ENCODE results near the gene NPW. TPM values are rescaled to one million over a fixed set of nuclear protein-coding genes. Genes with fewer than 3 reads are reported as not detected.

NPW gene
- total and polyA plus RNA-seq, 2 donors (not counting 1 experiment from before 2014, with no cell fraction given) = 0.20 to 0.99 TPM

DNA sequence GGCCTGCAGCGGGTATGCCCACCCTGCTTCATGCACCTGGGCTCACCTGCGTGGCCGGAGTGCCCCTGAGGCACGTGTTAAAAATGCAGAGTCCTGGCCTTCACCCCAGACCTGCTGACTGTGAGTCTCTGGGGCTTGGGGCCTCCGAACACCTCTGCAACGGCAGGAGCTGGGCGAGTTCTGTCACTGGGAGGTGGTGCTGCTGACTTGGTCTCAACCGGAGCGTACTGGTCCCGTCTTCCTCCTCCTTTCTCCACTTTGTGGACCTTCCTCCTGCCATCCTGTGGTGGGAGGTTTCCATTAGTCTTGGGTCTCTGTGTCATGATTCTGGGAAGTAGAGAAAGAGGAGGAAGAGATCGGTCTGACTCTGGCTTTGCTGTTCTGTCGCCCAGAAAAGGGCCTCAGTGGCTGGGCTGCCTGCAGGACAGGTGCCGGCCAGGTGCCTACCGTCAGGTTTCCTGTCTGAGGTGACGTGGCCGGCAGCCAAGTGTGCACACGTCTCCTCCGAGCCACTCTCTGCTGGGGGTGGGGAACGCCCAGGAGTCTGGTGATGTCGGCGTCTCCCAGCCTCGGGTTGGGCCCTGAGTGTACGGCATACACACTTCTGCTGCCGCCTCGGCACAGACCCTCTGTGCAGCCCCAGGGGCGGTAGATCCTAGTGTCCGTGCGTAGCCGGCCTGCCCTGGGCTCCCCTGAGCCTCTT is 35.1 kb downstream of the NPW start:
- Histone ChIP-seq H3K4me2 (ENCODE audit: extremely low read depth, insufficient read depth, low read length) (no peak overlapping the region), H3K27ac (ENCODE audit: insufficient read depth, low read length) (no peak overlapping the region), H3K4me3 (replicated peaks in 1 of 4; ENCODE audit: control extremely low read depth in 1 of 4, insufficient read depth in 1 of 4, low read depth in 3 of 4, low read length in 4 of 4) (no peak overlapping the region), H3K4me1 (ENCODE audit: control insufficient read depth, extremely low read depth, insufficient read depth, low read length) (no peaks in the 10 kb centered on the region), H3K9me3 (ENCODE audit: control insufficient read depth, insufficient read depth, low read depth, low read length) (no peaks in the 10 kb centered on the region), H3K27me3 (ENCODE audit: control insufficient read depth, insufficient read depth, low read length) (no peaks in the 10 kb centered on the region), H3K9ac (ENCODE audit: insufficient read depth, low read length) (no peak overlapping the region), H3K36me3 (ENCODE audit: control insufficient read depth, insufficient read depth, low read length) (peaks cover 24% of the 10 kb centered on the region), H4K20me1 (ENCODE audit: control insufficient read depth, extremely low read depth, insufficient read depth, low read length) (no peaks in the 10 kb centered on the region), H2AFZ (ENCODE audit: low read length) (no peak overlapping the region), H3K79me2 (ENCODE audit: control insufficient read depth, insufficient read depth, low read length) (no peaks in the 10 kb centered on the region)
- DNase-seq (ENCODE audit: low read depth in 2 of 2) = no peak
- TF ChIP-seq CTCF (conservative IDR thresholded peaks at IDR 0.05 in 1 of 2, IDR thresholded peaks at IDR 0.05 in 1 of 2; ENCODE audit: low read depth in 1 of 2, low read length in 2 of 2) = no peak
- TF ChIP-seq EZH2 (IDR thresholded peaks at IDR 0.05; ENCODE audit: low read length, missing control alignments) = no peak

- Histone ChIP-seq H3K9ac (ENCODE audit: insufficient read depth, low read length) (no peak overlapping the region), H3K4me1 (ENCODE audit: control insufficient read depth, extremely low read depth, insufficient read depth, low read length) (no peaks in the 10 kb centered on the region), H3K4me3 (replicated peaks in 1 of 4; ENCODE audit: control extremely low read depth in 1 of 4, insufficient read depth in 1 of 4, low read depth in 3 of 4, low read length in 4 of 4) (no peak overlapping the region), H3K27me3 (ENCODE audit: control insufficient read depth, insufficient read depth, low read length) (no peaks in the 10 kb centered on the region), H3K4me2 (ENCODE audit: extremely low read depth, insufficient read depth, low read length) (no peak overlapping the region), H4K20me1 (ENCODE audit: control insufficient read depth, extremely low read depth, insufficient read depth, low read length) (no peaks in the 10 kb centered on the region), H3K79me2 (ENCODE audit: control insufficient read depth, insufficient read depth, low read length) (no peaks in the 10 kb centered on the region), H3K27ac (ENCODE audit: insufficient read depth, low read length) (no peak overlapping the region), H3K9me3 (ENCODE audit: control insufficient read depth, insufficient read depth, low read depth, low read length) (no peaks in the 10 kb centered on the region), H3K36me3 (ENCODE audit: control insufficient read depth, insufficient read depth, low read length) (peaks cover 37% of the 10 kb centered on the region), H2AFZ (ENCODE audit: low read length) (no peak overlapping the region)
- TF ChIP-seq EZH2 (IDR thresholded peaks at IDR 0.05; ENCODE audit: low read length, missing control alignments) (no peak), CTCF (conservative IDR thresholded peaks at IDR 0.05 in 1 of 2, IDR thresholded peaks at IDR 0.05 in 1 of 2; ENCODE audit: low read depth in 1 of 2, low read length in 2 of 2) (peak; percentile 7 to 27)
- no peak for DNase-seq (ENCODE audit: low read depth in 2 of 2)
Measured at GRCh38 chr16:2056077-2056476, 36.5 kb downstream of the NPW start.

DNA sequence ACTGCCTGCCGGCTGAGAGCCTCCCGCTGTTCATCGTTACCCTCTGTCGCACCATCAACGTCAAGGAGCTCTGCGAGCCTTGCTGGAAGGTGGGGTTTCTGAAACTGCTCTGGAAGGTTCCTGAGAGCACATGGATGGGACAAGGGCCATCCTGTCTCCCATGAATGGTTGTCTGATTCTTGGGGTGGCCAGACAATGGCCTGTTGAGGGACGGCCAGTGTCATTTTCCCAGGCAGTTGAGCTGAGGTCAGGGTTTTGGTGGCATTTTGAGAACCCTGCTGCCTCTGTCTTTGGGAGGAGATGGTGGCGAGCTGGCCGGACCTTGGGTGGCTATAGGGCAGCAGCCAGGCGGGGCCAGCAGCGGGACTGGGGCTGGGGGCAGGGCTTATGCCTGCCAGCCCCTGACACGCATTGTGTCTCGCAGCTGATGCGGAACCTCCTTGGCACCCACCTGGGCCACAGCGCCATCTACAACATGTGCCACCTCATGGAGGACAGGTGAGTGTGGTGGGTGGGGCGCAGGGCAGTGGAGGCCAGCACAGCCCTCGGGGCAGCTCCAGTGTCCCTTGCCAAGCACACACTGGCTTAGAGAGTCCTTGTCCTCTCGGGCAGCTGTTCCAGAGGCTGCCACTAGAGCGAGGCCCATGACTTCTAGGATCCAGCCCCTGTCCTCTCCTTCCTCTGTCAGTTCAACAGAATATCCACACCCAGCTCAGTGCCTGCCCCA is 37.3 kb downstream of the NPW start:
- Histone ChIP-seq H3K4me2 (ENCODE audit: extremely low read depth, insufficient read depth, low read length) (no peak overlapping the region), H3K27me3 (ENCODE audit: control insufficient read depth, insufficient read depth, low read length) (no peaks in the 10 kb centered on the region), H3K4me3 (replicated peaks in 1 of 4; ENCODE audit: control extremely low read depth in 1 of 4, insufficient read depth in 1 of 4, low read depth in 3 of 4, low read length in 4 of 4) (no peak overlapping the region), H3K4me1 (ENCODE audit: control insufficient read depth, extremely low read depth, insufficient read depth, low read length) (no peaks in the 10 kb centered on the region), H3K9me3 (ENCODE audit: control insufficient read depth, insufficient read depth, low read depth, low read length) (no peaks in the 10 kb centered on the region), H2AFZ (ENCODE audit: low read length) (no peak overlapping the region), H3K27ac (ENCODE audit: insufficient read depth, low read length) (no peak overlapping the region), H3K79me2 (ENCODE audit: control insufficient read depth, insufficient read depth, low read length) (no peaks in the 10 kb centered on the region), H4K20me1 (ENCODE audit: control insufficient read depth, extremely low read depth, insufficient read depth, low read length) (no peaks in the 10 kb centered on the region), H3K36me3 (ENCODE audit: control insufficient read depth, insufficient read depth, low read length) (peaks cover 40% of the 10 kb centered on the region), H3K9ac (ENCODE audit: insufficient read depth, low read length) (no peak overlapping the region)
- DNase-seq (ENCODE audit: low read depth in 2 of 2) = no peak
- TF ChIP-seq CTCF (conservative IDR thresholded peaks at IDR 0.05 in 1 of 2, IDR thresholded peaks at IDR 0.05 in 1 of 2; ENCODE audit: low read depth in 1 of 2, low read length in 2 of 2) (peak in 1 of 2 donors; percentile 16), EZH2 (IDR thresholded peaks at IDR 0.05; ENCODE audit: low read length, missing control alignments) (no peak)
